CD4-positive, CD25-positive, alpha-beta regulatory T cell (primary cell): Measurements from ENCODE around the gene NABP1. TPM values are rescaled to one million over a fixed set of nuclear protein-coding genes. Genes with fewer than 3 reads are reported as not detected.

Experiments
- ATAC-seq, 2 donors: fragments of 150-1000 bp; cut with Tn5 transposase; one replicate each; pipeline ENCODE4 v1.10.0; 2021; ENCODE audit warnings: low read depth in 2 of 2, moderate number of reproducible peaks in 2 of 2, moderate library complexity in 1 of 2
- DNase-seq, 3 donors: peaks; one replicate each; pipeline versions ENCODE4 v3.0.0 to v3.0.0-alpha.2; 2012 to 2022; ENCODE audit warnings: mixed read lengths in 1 of 3
- H3K27ac ChIP-seq: one replicate; pipeline ENCODE4 v1.7.0; 2013; ENCODE audit warnings: mild to moderate bottlenecking, low read length; ENCODE audit not compliant: insufficient read depth, poor library complexity, severe bottlenecking
- H3K27me3 ChIP-seq: one replicate; pipeline ENCODE4 v1.7.0; 2013; ENCODE audit warnings: low read length; ENCODE audit not compliant: control insufficient read depth, insufficient read depth
- H3K36me3 ChIP-seq: one replicate; pipeline ENCODE4 v1.7.0; 2013; ENCODE audit warnings: mild to moderate bottlenecking, low read length, moderate library complexity; ENCODE audit not compliant: control insufficient read depth, insufficient read depth
- H3K4me1 ChIP-seq: 2 replicates; pipeline ENCODE4 v1.7.0; 2013; ENCODE audit warnings: mild to moderate bottlenecking, low read length; ENCODE audit not compliant: insufficient read depth, control insufficient read depth, poor library complexity, severe bottlenecking
- H3K4me3 ChIP-seq: one replicate; pipeline ENCODE4 v1.7.0; 2013; ENCODE audit warnings: low read depth, mild to moderate bottlenecking, low read length, moderate library complexity
- H3K9me3 ChIP-seq, 2 experiments: 1 replicate in 1 of 2; 2 replicates in 1 of 2; pipeline ENCODE4 v1.7.0; 2013; ENCODE audit warnings: low read length in 2 of 2, mild to moderate bottlenecking in 1 of 2, moderate library complexity in 1 of 2; ENCODE audit not compliant: control insufficient read depth in 2 of 2
- H3K27ac Mint-ChIP-seq, 3 donors: one replicate each; pipeline ENCODE4 v1.8.0; 2020 to 2022; ENCODE audit warnings: mild to moderate bottlenecking in 3 of 3, mixed read lengths in 3 of 3, moderate library complexity in 2 of 3
- H3K27me3 Mint-ChIP-seq: one replicate; pipeline ENCODE4 v1.8.0; 2022; ENCODE audit warnings: mild to moderate bottlenecking, mixed read lengths
- H3K36me3 Mint-ChIP-seq: one replicate; pipeline ENCODE4 v1.8.0; 2020; ENCODE audit warnings: mixed read lengths
- H3K4me1 Mint-ChIP-seq, 4 donors: one replicate each; pipeline ENCODE4 v1.8.0; 2020 to 2022; ENCODE audit warnings: mixed read lengths in 4 of 4, mild to moderate bottlenecking in 1 of 4
- H3K4me3 Mint-ChIP-seq, 4 donors: one replicate each; pipeline ENCODE4 v1.8.0; 2020 to 2022; ENCODE audit warnings: mild to moderate bottlenecking in 4 of 4, mixed read lengths in 4 of 4, moderate library complexity in 3 of 4
- H3K9me3 Mint-ChIP-seq, 7 donors: one replicate each; pipeline ENCODE4 v1.8.0; 2020 to 2022; ENCODE audit warnings: mixed read lengths in 7 of 7, mild to moderate bottlenecking in 3 of 7, moderate library complexity in 2 of 7
- polyA plus RNA-seq, 4 donors: library from polyadenylated mRNA; unstranded; fragments of 300-500 nt; fragmentation: Illumina TruSeq; gene quantifications; one replicate each; pipeline ENCODE4 v1.2.3, GENCODE V29; 2021
- total RNA-seq: library from RNA; stranded (reverse); gene quantifications from one replicate; pipeline ENCODE4 v1.2.3, GENCODE V29; 2022

Gene NABP1
- total and polyA plus RNA-seq, 5 donors from 2014 or later, result 23.2 to 170 (median 26.8) TPM

DNA sequence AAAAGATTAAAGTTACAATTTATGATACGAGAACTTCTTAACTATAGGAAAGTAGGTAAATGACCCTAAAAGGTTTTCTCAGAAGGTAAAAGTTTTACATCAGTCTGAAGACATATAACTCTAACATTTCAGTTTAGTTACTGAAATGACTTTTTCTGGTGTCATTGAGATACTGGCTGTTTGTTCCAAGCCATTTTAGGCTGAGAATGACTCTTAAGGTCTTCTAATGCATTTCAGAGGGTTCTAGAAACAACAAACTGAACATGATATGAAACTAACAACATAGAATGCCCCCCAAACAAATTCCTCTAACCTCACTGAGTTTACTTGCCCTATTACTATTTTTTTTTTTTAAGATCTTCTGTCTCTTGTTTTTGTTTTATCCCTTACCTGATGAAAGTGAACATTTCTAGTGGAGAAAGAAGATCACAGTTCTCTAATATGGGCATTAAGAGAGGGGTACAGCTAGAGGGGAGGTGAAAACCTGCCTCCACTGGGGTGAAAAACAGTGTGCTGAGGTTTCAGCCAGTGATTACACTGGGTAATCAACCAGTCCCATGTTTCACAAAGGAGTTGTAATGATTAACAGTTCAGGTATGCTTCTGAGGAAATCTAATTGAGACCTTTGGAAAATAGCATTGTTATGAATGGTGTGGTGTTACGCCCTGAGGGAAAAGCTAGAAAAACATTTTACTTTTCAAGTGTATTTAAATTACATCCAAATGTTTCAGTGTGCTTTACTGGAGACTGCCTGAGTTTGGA is 11.2 kb downstream of the NABP1 start:
- peaks cover 15% of the 10 kb centered on the region for H3K36me3 Mint-ChIP-seq
- no peak for DNase-seq
- Histone ChIP-seq H3K9me3 (no peaks in the 10 kb centered on the region), H3K27me3 (no peaks in the 10 kb centered on the region), H3K4me3 (no peak overlapping the region), H3K36me3 (peaks cover 46% of the 10 kb centered on the region), H3K27ac (peak overlapping the region; percentile 60), H3K4me1 (peaks cover 39% of the 10 kb centered on the region)
- H3K4me3 Mint-ChIP-seq, result no peak overlapping the region
- H3K27ac Mint-ChIP-seq, result peak overlapping the region; percentile 41 to 89 (median 59)
- ATAC-seq, result no peak
- H3K4me1 Mint-ChIP-seq, result peaks cover 25 to 80% (median 48%) of the 10 kb centered on the region in 4 donors
- no peaks in the 10 kb centered on the region for H3K27me3 Mint-ChIP-seq
- no peaks in the 10 kb centered on the region for H3K9me3 Mint-ChIP-seq

DNA sequence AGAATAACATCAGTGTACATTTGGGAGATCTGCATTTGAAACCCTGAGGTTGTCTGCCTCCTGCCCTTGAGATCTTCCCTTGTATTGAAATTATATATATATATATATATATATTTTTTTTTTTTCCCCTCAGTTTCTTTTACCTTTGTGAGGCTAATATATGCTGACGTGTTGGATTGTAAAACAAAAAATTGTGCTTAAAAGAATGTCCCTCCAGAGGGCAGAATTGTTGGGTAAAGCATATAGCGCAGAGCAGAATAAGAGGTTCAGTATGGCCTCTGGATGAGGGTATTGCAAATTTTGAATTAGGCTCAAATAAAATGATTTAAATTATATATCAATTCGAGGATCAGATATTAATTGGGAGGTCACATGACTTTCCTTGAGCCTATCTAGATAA is 12.4 kb downstream of the NABP1 start:
- Mint-ChIP-seq H3K4me3 (no peak overlapping the region), H3K27ac (peak overlapping the region in 1 of 3 donors; percentile 33), H3K36me3 (peaks cover 16% of the 10 kb centered on the region), H3K9me3 (no peaks in the 10 kb centered on the region), H3K4me1 (peaks cover 25 to 70% (median 44%) of the 10 kb centered on the region in 4 donors), H3K27me3 (no peaks in the 10 kb centered on the region)
- ATAC-seq (no peak), DNase-seq (no peak)
- peak overlapping the region; percentile 53 for H3K4me3 ChIP-seq
- peaks cover 39% of the 10 kb centered on the region for H3K36me3 ChIP-seq
- H3K27ac ChIP-seq, result peak overlapping the region; percentile 60
- no peaks in the 10 kb centered on the region for H3K27me3 ChIP-seq
- no peaks in the 10 kb centered on the region for H3K9me3 ChIP-seq
- H3K4me1 ChIP-seq, result peaks cover 28% of the 10 kb centered on the region

GRCh38 chr2:191691016-191691735 is 13.2 kb downstream of the NABP1 start:
- ATAC-seq (peak; percentile 85 to 95), DNase-seq (peak; percentile 38 to 87 (median 74))
- Mint-ChIP-seq H3K27me3 (no peaks in the 10 kb centered on the region), H3K9me3 (no peaks in the 10 kb centered on the region), H3K36me3 (peaks cover 10% of the 10 kb centered on the region), H3K27ac (peak overlapping the region; percentile 1 to 79 (median 33)), H3K4me3 (peak overlapping the region in 1 of 4 donors; percentile 7), H3K4me1 (peaks cover 21 to 63% (median 37%) of the 10 kb centered on the region in 4 donors)
- Histone ChIP-seq H3K9me3 (no peaks in the 10 kb centered on the region), H3K4me3 (peak overlapping the region; percentile 53), H3K36me3 (peaks cover 39% of the 10 kb centered on the region), H3K27me3 (no peaks in the 10 kb centered on the region), H3K27ac (peak overlapping the region; percentile 60), H3K4me1 (peaks cover 21% of the 10 kb centered on the region)

DNA sequence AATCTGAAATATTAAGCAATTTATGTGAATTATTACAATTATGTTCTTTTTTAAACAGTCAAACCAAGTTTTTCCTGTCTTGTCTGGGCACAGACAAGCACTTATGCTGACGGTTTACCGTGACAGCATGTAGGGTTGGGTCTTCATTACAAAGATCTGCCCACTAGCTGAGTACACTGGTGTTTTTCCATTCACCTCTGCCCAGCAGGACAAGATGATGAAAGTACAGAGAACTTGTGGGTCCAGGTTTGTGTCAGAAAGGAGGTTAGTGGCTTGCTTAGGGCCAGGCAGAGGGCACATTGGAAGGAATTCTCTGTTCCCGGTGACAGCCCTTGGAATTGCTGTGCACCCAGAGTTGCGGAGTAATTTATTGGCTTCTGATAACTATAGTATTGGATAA is 14.0 kb downstream of the NABP1 start:
- Mint-ChIP-seq H3K4me1 (peaks cover 17 to 56% (median 31%) of the 10 kb centered on the region in 4 donors), H3K4me3 (no peak overlapping the region), H3K36me3 (peaks cover 6% of the 10 kb centered on the region), H3K27ac (peak overlapping the region in 2 of 3 donors; percentile 53 to 60), H3K27me3 (no peaks in the 10 kb centered on the region), H3K9me3 (no peaks in the 10 kb centered on the region)
- peaks cover 33% of the 10 kb centered on the region for H3K36me3 ChIP-seq
- H3K4me3 ChIP-seq, result no peak overlapping the region
- peaks cover 21% of the 10 kb centered on the region for H3K4me1 ChIP-seq
- H3K27ac ChIP-seq, result no peak overlapping the region
- H3K9me3 ChIP-seq, result no peaks in the 10 kb centered on the region
- DNase-seq, result no peak
- no peaks in the 10 kb centered on the region for H3K27me3 ChIP-seq
- no peak for ATAC-seq

DNA sequence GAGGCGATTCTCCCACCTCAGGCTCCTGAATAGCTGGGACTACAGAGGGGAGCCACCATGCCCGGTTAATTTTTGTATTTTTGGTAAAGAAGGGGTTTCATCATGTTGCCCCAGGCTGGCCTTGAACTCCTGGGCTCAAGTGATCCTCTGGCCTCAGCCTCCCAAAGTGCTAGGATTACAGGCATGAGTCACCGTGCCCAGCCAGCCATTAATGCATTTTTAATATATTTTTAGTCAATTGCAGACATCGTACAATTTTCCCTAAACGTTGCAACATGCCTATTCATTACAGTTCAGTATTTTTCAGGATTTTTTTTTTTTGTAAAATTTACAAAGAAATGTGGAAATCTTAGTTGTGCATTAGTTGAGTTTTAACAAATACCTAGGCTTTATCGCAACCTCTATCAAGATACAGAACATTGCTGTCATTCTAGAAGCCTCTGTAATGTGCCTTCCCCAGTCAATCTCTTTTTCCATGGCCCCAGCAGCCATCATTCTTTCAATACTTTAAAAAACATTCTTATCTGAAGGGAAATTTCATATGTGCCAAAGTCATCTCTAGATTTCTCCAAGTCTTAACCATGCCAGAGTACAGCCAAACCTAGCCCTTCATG is 14.7 kb downstream of the NABP1 start:
- no peak for DNase-seq
- Histone ChIP-seq H3K4me3 (no peak overlapping the region), H3K27ac (no peak overlapping the region), H3K27me3 (no peaks in the 10 kb centered on the region), H3K9me3 (no peaks in the 10 kb centered on the region), H3K4me1 (peaks cover 21% of the 10 kb centered on the region), H3K36me3 (peaks cover 26% of the 10 kb centered on the region)
- Mint-ChIP-seq H3K9me3 (no peaks in the 10 kb centered on the region), H3K4me1 (peaks cover 13 to 50% (median 29%) of the 10 kb centered on the region in 4 donors), H3K27me3 (no peaks in the 10 kb centered on the region), H3K4me3 (no peak overlapping the region), H3K36me3 (peaks cover 6% of the 10 kb centered on the region), H3K27ac (no peak overlapping the region)
- ATAC-seq, result no peak

GRCh38 chr2:191693166-191693565 is 15.2 kb downstream of the NABP1 start:
- Histone ChIP-seq H3K27me3 (no peaks in the 10 kb centered on the region), H3K4me1 (peaks cover 21% of the 10 kb centered on the region), H3K4me3 (no peak overlapping the region), H3K9me3 (no peaks in the 10 kb centered on the region), H3K36me3 (peaks cover 25% of the 10 kb centered on the region), H3K27ac (no peak overlapping the region)
- Mint-ChIP-seq H3K27ac (no peak overlapping the region), H3K27me3 (no peaks in the 10 kb centered on the region), H3K36me3 (peaks cover 10% of the 10 kb centered on the region), H3K4me1 (peaks cover 13 to 50% (median 25%) of the 10 kb centered on the region in 4 donors), H3K4me3 (no peak overlapping the region), H3K9me3 (no peaks in the 10 kb centered on the region)
- DNase-seq (no peak), ATAC-seq (no peak)

GRCh38 chr2:191693778-191694177 is 15.8 kb downstream of the NABP1 start:
- no peak overlapping the region for H3K4me3 ChIP-seq
- H3K9me3 ChIP-seq, result no peaks in the 10 kb centered on the region
- peaks cover 21% of the 10 kb centered on the region for H3K4me1 ChIP-seq
- H3K9me3 Mint-ChIP-seq, result no peaks in the 10 kb centered on the region
- H3K27ac ChIP-seq, result no peak overlapping the region
- no peaks in the 10 kb centered on the region for H3K27me3 Mint-ChIP-seq
- H3K4me3 Mint-ChIP-seq, result no peak overlapping the region
- peaks cover 25% of the 10 kb centered on the region for H3K36me3 ChIP-seq
- DNase-seq (no peak), ATAC-seq (no peak)
- peak overlapping the region in 1 of 3 donors; percentile 45 for H3K27ac Mint-ChIP-seq
- peaks cover 7 to 44% (median 24%) of the 10 kb centered on the region in 4 donors for H3K4me1 Mint-ChIP-seq
- no peaks in the 10 kb centered on the region for H3K27me3 ChIP-seq
- H3K36me3 Mint-ChIP-seq, result peaks cover 13% of the 10 kb centered on the region
